SK-N-SH (cell line): ENCODE measurements around the gene SIX6. TPM values are rescaled to one million over a fixed set of nuclear protein-coding genes. Genes with fewer than 3 reads are reported as not detected.

Source experiments
- CTCF ChIA-PET: fragments of 300-600, 350-600 bp; formaldehyde crosslinking; extraction: SDS; loops from one replicate; lab custom pipeline; 2021; lab: Yijun Ruan, JAX
- POLR2A ChIA-PET: fragments of 350-600 bp; sonication (Branson Sonifier 250); formaldehyde crosslinking; extraction: SDS; loops from one replicate; lab custom pipeline; 2020; ENCODE audit warnings: antibody characterized with exemption, inconsistent platforms; lab: Yijun Ruan, JAX
- DNase-seq: peaks from one replicate; pipeline ENCODE4 v3.0.0; 2012
- H2AFZ ChIP-seq: fragments of 200-600 bp; sonication (generic); 2 replicates; pipeline ENCODE4 v1.8.1; 2016; ENCODE audit warnings: antibody characterized with exemption, mild to moderate bottlenecking, low read depth
- H3F3A ChIP-seq: fragments of 200-600 bp; sonication (generic); replicated peaks from 2 replicates; pipeline ENCODE3; 2016; ENCODE audit warnings: antibody characterized with exemption, mild to moderate bottlenecking; ENCODE audit not compliant: insufficient read depth
- H3K27ac ChIP-seq, 2 experiments: fragments of 200-500 bp in 1 of 2; fragments of 200-600 bp in 1 of 2; sonication (Bioruptor generic) in 1 of 2; sonication (generic), shearing (Covaris generic) in 1 of 2; 2 replicates each; pipeline versions ENCODE4 v1.5.1 to v1.6.1; 2014 to 2016; ENCODE audit warnings: low read depth in 2 of 2, inconsistent platforms in 1 of 2, low read length in 1 of 2, mild to moderate bottlenecking in 1 of 2, mixed read lengths in 1 of 2
- H3K27me3 ChIP-seq: fragments of 200-600 bp; sonication (generic), shearing (Covaris generic); 2 replicates; pipeline ENCODE4 v1.6.1; 2016; ENCODE audit warnings: mixed run types; ENCODE audit not compliant: insufficient read depth
- H3K36me3 ChIP-seq, 2 experiments: fragments of 200-500 bp in 1 of 2; fragments of 200-600 bp in 1 of 2; sonication (Bioruptor generic) in 1 of 2; sonication (generic) in 1 of 2; replicated peaks in 1 of 2; 2 replicates each; pipeline versions ENCODE3 to v1.5.1; 2014 to 2016; ENCODE audit warnings: low read length in 1 of 2, mild to moderate bottlenecking in 1 of 2; ENCODE audit not compliant: insufficient read depth in 2 of 2, control insufficient read depth in 1 of 2
- H3K4me1 ChIP-seq, 2 experiments: fragments of 200-500 bp in 1 of 2; fragments of 200-600 bp in 1 of 2; sonication (Bioruptor generic) in 1 of 2; sonication (generic), shearing (Covaris generic) in 1 of 2; 2 replicates each; pipeline versions ENCODE4 v1.5.1 to v1.6.1; 2014 to 2016; ENCODE audit warnings: low read depth in 1 of 2, low read length in 1 of 2, mixed run types in 1 of 2; ENCODE audit not compliant: insufficient read depth in 2 of 2, control insufficient read depth in 1 of 2
- H3K4me2 ChIP-seq: fragments of 200-600 bp; sonication (generic), shearing (Covaris generic); 2 replicates; pipeline ENCODE4 v1.6.1; 2017; ENCODE audit warnings: mixed run types
- H3K4me3 ChIP-seq, 2 experiments: fragments of 200-500 bp in 1 of 2; fragments of 200-600 bp in 1 of 2; sonication (Bioruptor generic) in 1 of 2; sonication (generic), shearing (Covaris generic) in 1 of 2; 2 replicates each; pipeline versions ENCODE4 v1.5.1 to v1.8.1; 2014 to 2016; ENCODE audit warnings: low read depth in 2 of 2, inconsistent platforms in 1 of 2, low read length in 1 of 2, mild to moderate bottlenecking in 1 of 2, mixed read lengths in 1 of 2, moderate library complexity in 1 of 2
- H3K79me2 ChIP-seq: fragments of 200-600 bp; sonication (generic); 2 replicates; pipeline ENCODE4 v1.8.1; 2017; ENCODE audit warnings: mild to moderate bottlenecking; ENCODE audit not compliant: insufficient read depth
- H3K9ac ChIP-seq: fragments of 200-600 bp; sonication (generic); 2 replicates; pipeline ENCODE4 v1.6.1; 2017; ENCODE audit warnings: mixed run types
- H3K9me2 ChIP-seq: fragments of 200-600 bp; sonication (generic); 2 replicates; pipeline ENCODE4 v1.6.1; 2017; ENCODE audit warnings: mixed run types
- H3K9me3 ChIP-seq: fragments of 200-600 bp; sonication (generic); 2 replicates; pipeline ENCODE4 v1.6.1; 2017; ENCODE audit warnings: mixed run types, mild to moderate bottlenecking, moderate library complexity
- H4K20me1 ChIP-seq: fragments of 200-600 bp; sonication (generic); 2 replicates; pipeline ENCODE4 v1.6.1; 2017; ENCODE audit warnings: mild to moderate bottlenecking, mixed run types; ENCODE audit not compliant: insufficient read depth
- CTCF ChIP-seq: fragments of 200-600 bp; sonication (generic); IDR thresholded peaks from 2 replicates; pipeline ENCODE4 v1.6.1; 2017; ENCODE audit warnings: antibody characterized with exemption, mild to moderate bottlenecking, moderate library complexity
- ELF1 ChIP-seq: IDR thresholded peaks from 2 replicates; pipeline ENCODE4 v1.4.0; 2012
- FOSL2 ChIP-seq: IDR thresholded peaks from 2 replicates; pipeline ENCODE4 v1.4.0; 2012; ENCODE audit warnings: low read depth, mild to moderate bottlenecking, moderate library complexity, borderline replicate concordance
- FOXJ3 ChIP-seq: sonication (generic); formaldehyde crosslinking; IDR thresholded peaks from 2 replicates; pipeline ENCODE4 v1.5.1; 2020; ENCODE audit warnings: mild to moderate bottlenecking, missing genetic modification reagents
- FOXM1 ChIP-seq: IDR thresholded peaks from 2 replicates; pipeline ENCODE4 v1.4.0; 2012; ENCODE audit warnings: low read depth, mild to moderate bottlenecking
- IRF3 ChIP-seq: fragments of 150-350 bp; IDR thresholded peaks from 2 replicates; pipeline ENCODE4 v1.6.1; 2016; ENCODE audit warnings: mild to moderate bottlenecking, low read depth, low read length
- JUND ChIP-seq: IDR thresholded peaks from 2 replicates; pipeline ENCODE4 v1.4.0; 2012
- RAD21 ChIP-seq: IDR thresholded peaks from 2 replicates; pipeline ENCODE4 v1.6.1; 2012; ENCODE audit warnings: mild to moderate bottlenecking, low read length
- RCOR1 ChIP-seq: fragments of 150-350 bp; IDR thresholded peaks from 2 replicates; pipeline ENCODE4 v1.6.1; 2017; ENCODE audit warnings: antibody characterized with exemption, low read length
- RXRA ChIP-seq: IDR thresholded peaks from 2 replicates; pipeline ENCODE4 v1.4.0; 2012; ENCODE audit warnings: low read depth, mild to moderate bottlenecking, borderline replicate concordance
- WGBS: methylation state at CpG from one replicate; pipeline ENCODE4 v1.1.6; 2017; ENCODE audit warnings: low lambda C conversion rate; 5-methylcytosine and 5-hydroxymethylcytosine counted together
- polyA plus RNA-seq, 3 experiments: library from polyadenylated mRNA; depleted of rRNA; stranded (reverse); fragments of >200 nt; gene quantifications; 2 replicates each; pipeline ENCODE4 v1.2.3, GENCODE V29; 2012
- TF ChIP-seq, protein P1 (sequence below): IDR thresholded peaks from 2 replicates; pipeline ENCODE4 v1.4.0; 2012; ENCODE audit warnings: low read depth
- TF ChIP-seq, protein P2 (sequence below): fragments of 150-350 bp; IDR thresholded peaks from 2 replicates; pipeline ENCODE4 v1.6.1; 2017; ENCODE audit warnings: antibody characterized with exemption, low read length, low read depth, borderline replicate concordance

The SIX6 gene
- polyA plus RNA-seq, 1 of the 3 experiments (the other 2 are of a cell fraction): not detected

DNA sequence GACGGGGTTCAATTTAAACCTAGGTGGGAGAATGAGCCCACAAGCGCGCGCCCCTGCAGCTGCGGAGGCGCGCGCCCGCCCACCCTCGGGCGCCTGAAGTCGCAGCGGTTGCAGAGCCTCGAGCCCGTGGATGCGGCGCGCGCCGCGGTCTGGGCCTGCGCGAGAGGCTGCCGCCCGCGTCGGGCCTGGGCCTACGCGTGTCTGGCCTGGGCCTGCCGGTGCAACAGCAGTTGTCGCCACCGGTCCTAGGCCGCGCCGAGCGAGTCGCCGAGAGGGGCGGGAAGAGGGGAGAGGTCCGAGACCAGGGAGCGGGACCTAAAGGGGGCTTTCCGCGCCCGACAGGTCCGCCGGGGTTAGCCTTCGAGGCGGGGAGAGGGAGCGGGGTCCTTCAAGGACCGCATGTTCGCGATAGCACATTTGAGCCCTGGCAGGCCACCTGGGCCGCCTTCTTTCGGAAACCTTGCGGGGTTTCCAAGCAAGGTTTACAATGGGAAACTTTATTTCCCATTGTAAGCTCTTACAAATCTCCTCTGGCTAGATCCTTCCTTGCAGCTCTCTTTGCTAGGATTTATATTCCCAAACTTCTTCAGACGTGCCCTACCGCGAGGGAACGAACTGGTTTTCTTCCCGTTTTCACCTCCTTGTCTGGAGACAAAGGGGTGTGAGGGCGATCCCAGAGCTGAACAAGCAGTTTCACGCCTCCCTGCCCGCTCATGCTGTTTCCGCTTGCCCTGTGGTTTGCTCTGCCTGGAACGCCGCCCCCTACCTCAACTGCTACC lies 6.8 kb downstream of the SIX6 start:
- H3K27me3 ChIP-seq: peaks cover 39% of the 10 kb centered on the region
- ChIA-PET POLR2A (interaction anchor here (0.6 kb wide), 1 partner anchor 435 kb away, joined by 3 read pairs; no protein-coding TSS in a partner anchor), CTCF (interaction anchor here (0.6 to 3.0 kb wide), 9 partner anchors 9 to 184 kb away, joined by 3 to 18 read pairs (median 5); no protein-coding TSS in a partner anchor)
- 91% methylated on average over 31 of the region's 66 CpGs for WGBS
- H2AFZ ChIP-seq: no peak overlapping the region
- no peak overlapping the region for H3K9ac ChIP-seq
- H3K27ac ChIP-seq: no peak overlapping the region
- no peaks in the 10 kb centered on the region for H3K9me3 ChIP-seq
- H4K20me1 ChIP-seq: no peaks in the 10 kb centered on the region
- DNase-seq: no peak
- no peak for TF ChIP-seq JUND
- TF ChIP-seq, protein P1, sequence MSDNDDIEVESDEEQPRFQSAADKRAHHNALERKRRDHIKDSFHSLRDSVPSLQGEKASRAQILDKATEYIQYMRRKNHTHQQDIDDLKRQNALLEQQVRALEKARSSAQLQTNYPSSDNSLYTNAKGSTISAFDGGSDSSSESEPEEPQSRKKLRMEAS: no peak
- no peak for TF ChIP-seq FOXJ3 (CRISPR knock-in tag)
- TF ChIP-seq RXRA: no peak
- TF ChIP-seq FOXM1: no peak
- no peak for TF ChIP-seq FOSL2
- TF ChIP-seq ELF1: no peak
- no peak for TF ChIP-seq CTCF
- H3K4me1 ChIP-seq: peaks cover 0 to 2% of the 10 kb centered on the region in 2 experiments; a peak in 1 of 4 replicates
- H3K79me2 ChIP-seq: no peaks in the 10 kb centered on the region
- no peak overlapping the region for H3K4me3 ChIP-seq
- H3F3A ChIP-seq: no peaks in the 10 kb centered on the region
- no peaks in the 10 kb centered on the region for H3K36me3 ChIP-seq
- H3K4me2 ChIP-seq: no peak overlapping the region
- H3K9me2 ChIP-seq: no peaks in the 10 kb centered on the region

DNA sequence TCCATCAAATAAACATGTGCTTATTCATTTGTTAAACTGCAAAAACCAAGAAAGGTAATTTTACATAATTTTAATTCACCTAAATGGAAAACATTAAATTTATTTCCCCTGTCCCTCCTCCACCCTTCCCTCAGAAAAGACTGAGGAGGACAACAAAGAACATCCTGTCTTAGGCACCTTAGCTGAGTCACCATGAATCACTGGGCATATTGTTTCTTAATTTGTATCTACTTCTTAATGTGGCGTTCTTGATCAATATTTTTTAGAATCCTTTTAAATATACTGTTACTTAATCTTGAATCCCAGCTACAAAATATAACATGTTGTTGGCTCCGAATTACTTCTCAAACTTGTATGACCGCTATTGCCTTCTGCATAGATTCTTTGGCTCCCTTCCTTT lies 23.5 kb downstream of the SIX6 start:
- Histone ChIP-seq H3K9me3 (no peaks in the 10 kb centered on the region), H3K36me3 (no peaks in the 10 kb centered on the region), H3K4me2 (no peak overlapping the region), H3K27me3 (no peaks in the 10 kb centered on the region), H3K9ac (no peak overlapping the region), H2AFZ (no peak overlapping the region), H3K4me1 (no peaks in the 10 kb centered on the region; a peak in 1 of 4 replicates), H3K27ac (no peak overlapping the region), H3K79me2 (no peaks in the 10 kb centered on the region), H3K9me2 (no peaks in the 10 kb centered on the region), H3F3A (no peaks in the 10 kb centered on the region), H4K20me1 (no peaks in the 10 kb centered on the region), H3K4me3 (no peak overlapping the region)
- no peak for DNase-seq
- POLR2A ChIA-PET: no interaction called here
- WGBS: 24% methylated on average over 3 of the region's 3 CpGs
- CTCF ChIA-PET: interaction anchor here (0.7 to 1.0 kb wide), 2 partner anchors 13 to 182 kb away, joined by 3 read pairs; no protein-coding TSS in a partner anchor
- TF ChIP-seq FOXM1 (no peak), RCOR1 (no peak), IRF3 (no peak), RAD21 (no peak), FOSL2 (no peak)
- TF ChIP-seq, protein P2, sequence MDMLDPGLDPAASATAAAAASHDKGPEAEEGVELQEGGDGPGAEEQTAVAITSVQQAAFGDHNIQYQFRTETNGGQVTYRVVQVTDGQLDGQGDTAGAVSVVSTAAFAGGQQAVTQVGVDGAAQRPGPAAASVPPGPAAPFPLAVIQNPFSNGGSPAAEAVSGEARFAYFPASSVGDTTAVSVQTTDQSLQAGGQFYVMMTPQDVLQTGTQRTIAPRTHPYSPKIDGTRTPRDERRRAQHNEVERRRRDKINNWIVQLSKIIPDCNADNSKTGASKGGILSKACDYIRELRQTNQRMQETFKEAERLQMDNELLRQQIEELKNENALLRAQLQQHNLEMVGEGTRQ: no peak
